Panc1 (cell line): ENCODE results near the gene FTO. TPM values are rescaled to one million over a fixed set of nuclear protein-coding genes. Genes with fewer than 3 reads are reported as not detected.

ENCODE experiments used
- ATAC-seq: fragments of 200-7000 bp; cut with Tn5 transposase; 2 replicates; pipeline ENCODE4 v1.9.1; 2020; ENCODE audit warnings: mild to moderate bottlenecking, moderate library complexity
- BruUV-seq: library from RNA; stranded (reverse); fragments of 400-500 nt; replicated peaks from 2 replicates; lab custom pipeline; 2021; lab: Mats Ljungman, UMichigan
- CTCF ChIA-PET: fragments of 300-600 bp; sonication (Branson Sonifier 250); formaldehyde crosslinking; loops from one replicate; lab custom pipeline; 2022; ENCODE audit warnings: antibody characterized with exemption; lab: Charles Lee
- POLR2A ChIA-PET: fragments of 300-600 bp; sonication (Branson Sonifier 250); formaldehyde crosslinking; loops from one replicate; lab custom pipeline; 2022; ENCODE audit warnings: antibody characterized with exemption; lab: Charles Lee
- DNase-seq: peaks from one replicate; pipeline ENCODE4 v3.0.0-alpha.2; 2010; ENCODE audit warnings: low read depth, low spot score
- H3K27ac ChIP-seq: 2 replicates; pipeline ENCODE4 v1.5.1; 2011; ENCODE audit warnings: mild to moderate bottlenecking, low read length, inconsistent platforms
- H3K27me3 ChIP-seq: fragments of 200-500 bp; sonication (Bioruptor generic); 2 replicates; pipeline ENCODE4 v1.6.0; 2014; ENCODE audit warnings: low read length, inconsistent platforms; ENCODE audit not compliant: control insufficient read depth, insufficient read depth
- H3K36me3 ChIP-seq: fragments of 200-500 bp; sonication (Bioruptor generic); 2 replicates; pipeline ENCODE4 v1.5.1; 2014; ENCODE audit warnings: inconsistent platforms, mild to moderate bottlenecking, low read length, moderate library complexity; ENCODE audit not compliant: control insufficient read depth, insufficient read depth
- H3K4me1 ChIP-seq: 2 replicates; pipeline ENCODE4 v1.5.1; 2011; ENCODE audit warnings: inconsistent platforms, mild to moderate bottlenecking, low read length, moderate library complexity; ENCODE audit not compliant: control insufficient read depth, insufficient read depth
- H3K4me3 ChIP-seq, 2 experiments: 2 replicates each; pipeline ENCODE4 v1.5.1; 2011 to 2012; ENCODE audit warnings: low read depth in 2 of 2, low read length in 2 of 2, mild to moderate bottlenecking in 2 of 2, inconsistent platforms in 1 of 2, moderate library complexity in 1 of 2
- H3K9me3 ChIP-seq: fragments of 200-500 bp; sonication (Bioruptor generic); 2 replicates; pipeline ENCODE4 v1.5.1; 2014; ENCODE audit warnings: low read depth, mild to moderate bottlenecking, inconsistent platforms, low read length, moderate library complexity; ENCODE audit not compliant: control insufficient read depth, insufficient read depth
- POLR2AphosphoS5 ChIP-seq: IDR thresholded peaks from 2 replicates; pipeline ENCODE4 v1.6.1; 2012; ENCODE audit warnings: mild to moderate bottlenecking, low read depth, low read length, moderate library complexity
- REST ChIP-seq, 2 experiments: IDR thresholded peaks; 2 replicates each; pipeline ENCODE4 v1.6.1; 2011 to 2012; ENCODE audit warnings: low read depth in 2 of 2, control low read depth in 1 of 2, low read length in 1 of 2, mild to moderate bottlenecking in 1 of 2, moderate library complexity in 1 of 2; ENCODE audit not compliant: insufficient read depth in 1 of 2
- SIN3A ChIP-seq: IDR thresholded peaks from 2 replicates; pipeline ENCODE4 v1.6.1; 2012; ENCODE audit warnings: low read depth, mild to moderate bottlenecking, low read length, moderate library complexity, borderline replicate concordance; ENCODE audit not compliant: insufficient read depth
- TCF7L2 ChIP-seq: IDR thresholded peaks from 2 replicates; pipeline ENCODE4 v1.6.1; 2011; ENCODE audit warnings: mild to moderate bottlenecking, low read depth, low read length, inconsistent platforms
- in situ Hi-C: cut with HindIII; loops from 2 replicates; pipeline ENCODE4 v1.10.0; 2016; ENCODE audit warnings: low sequenced_read_pairs, low pct_unique_long_range_greater_than_20kb
- intact Hi-C: fragments of 100-400 bp; cut with micrococcal nuclease; formaldehyde crosslinking; loops from one replicate; pipeline ENCODE4 v1.10.0; 2022; ENCODE audit not compliant: unreplicated experiment
- total RNA-seq: library from RNA; stranded (reverse); gene quantifications from one replicate; pipeline ENCODE4 v1.2.1, GENCODE V29; 2021; ENCODE audit not compliant: unreplicated experiment
- TF ChIP-seq, protein P1 (sequence below): fragments of 450-650 bp; IDR thresholded peaks from 2 replicates; pipeline ENCODE4 v1.5.1; 2017; ENCODE audit warnings: mild to moderate bottlenecking

Gene FTO
- total RNA-seq, 1 experiment from 2014 or later = 38.2 TPM

DNA sequence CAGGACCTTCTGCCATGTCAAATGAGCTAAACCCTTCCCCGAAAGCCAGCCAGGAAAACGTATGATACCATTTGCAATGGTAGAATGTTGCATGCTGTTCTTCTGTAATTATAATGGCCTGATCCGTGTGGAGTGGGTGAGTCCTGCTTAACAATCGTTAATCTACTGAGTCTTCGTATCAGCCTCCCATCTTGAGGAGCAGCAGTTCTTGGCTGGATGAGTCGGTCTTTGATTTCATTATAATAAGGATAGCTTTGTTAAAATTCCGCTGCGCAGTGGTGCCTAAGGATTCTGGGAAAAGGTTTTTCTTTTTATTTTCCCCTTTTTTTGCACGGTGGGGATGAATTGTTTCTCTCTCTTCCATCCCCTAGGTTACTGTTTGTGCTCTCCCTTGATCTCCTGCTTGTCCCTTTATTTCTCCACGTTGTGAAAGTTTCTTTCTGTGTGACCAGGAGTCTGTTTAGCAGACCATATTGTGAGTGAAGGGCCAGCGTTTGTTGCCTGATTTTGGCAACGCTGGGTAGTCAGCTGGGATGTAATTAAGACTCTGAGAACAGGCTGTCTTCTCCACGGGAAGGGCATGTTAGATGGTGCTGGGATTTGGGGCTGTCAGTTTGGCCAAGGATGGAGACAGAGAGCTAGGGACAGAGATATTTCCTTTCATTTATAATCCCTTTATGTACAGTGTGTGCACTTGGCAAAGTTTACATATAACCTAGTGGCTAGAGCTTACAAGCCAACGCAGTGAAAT lies 263.0 kb downstream of the FTO start:
- intact Hi-C loops (no loop called here), in situ Hi-C loops (no loop called here)
- H3K27ac ChIP-seq = no peak overlapping the region
- ChIA-PET CTCF (no interaction called here), POLR2A (interaction anchor here (0.6 kb wide), 1 partner anchor 88 kb away, joined by 3 read pairs; no protein-coding TSS in a partner anchor)
- ATAC-seq = no peak
- H3K4me3 ChIP-seq = no peak overlapping the region
- H3K27me3 ChIP-seq = no peaks in the 10 kb centered on the region
- no peak for DNase-seq
- no peaks in the 10 kb centered on the region for H3K4me1 ChIP-seq
- no peaks in the 10 kb centered on the region for H3K36me3 ChIP-seq
- H3K9me3 ChIP-seq = no peaks in the 10 kb centered on the region
- BruUV-seq = no TSS peak
- TF ChIP-seq REST (IDR thresholded peaks at IDR 0.05; ENCODE audit: insufficient read depth in 1 of 2, low read depth in 2 of 2, low read length in 1 of 2) (no peak), TCF7L2 (no peak), POLR2AphosphoS5 (no peak), SIN3A (no peak)
- TF ChIP-seq, protein P1, sequence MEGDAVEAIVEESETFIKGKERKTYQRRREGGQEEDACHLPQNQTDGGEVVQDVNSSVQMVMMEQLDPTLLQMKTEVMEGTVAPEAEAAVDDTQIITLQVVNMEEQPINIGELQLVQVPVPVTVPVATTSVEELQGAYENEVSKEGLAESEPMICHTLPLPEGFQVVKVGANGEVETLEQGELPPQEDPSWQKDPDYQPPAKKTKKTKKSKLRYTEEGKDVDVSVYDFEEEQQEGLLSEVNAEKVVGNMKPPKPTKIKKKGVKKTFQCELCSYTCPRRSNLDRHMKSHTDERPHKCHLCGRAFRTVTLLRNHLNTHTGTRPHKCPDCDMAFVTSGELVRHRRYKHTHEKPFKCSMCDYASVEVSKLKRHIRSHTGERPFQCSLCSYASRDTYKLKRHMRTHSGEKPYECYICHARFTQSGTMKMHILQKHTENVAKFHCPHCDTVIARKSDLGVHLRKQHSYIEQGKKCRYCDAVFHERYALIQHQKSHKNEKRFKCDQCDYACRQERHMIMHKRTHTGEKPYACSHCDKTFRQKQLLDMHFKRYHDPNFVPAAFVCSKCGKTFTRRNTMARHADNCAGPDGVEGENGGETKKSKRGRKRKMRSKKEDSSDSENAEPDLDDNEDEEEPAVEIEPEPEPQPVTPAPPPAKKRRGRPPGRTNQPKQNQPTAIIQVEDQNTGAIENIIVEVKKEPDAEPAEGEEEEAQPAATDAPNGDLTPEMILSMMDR = no peak

DNA sequence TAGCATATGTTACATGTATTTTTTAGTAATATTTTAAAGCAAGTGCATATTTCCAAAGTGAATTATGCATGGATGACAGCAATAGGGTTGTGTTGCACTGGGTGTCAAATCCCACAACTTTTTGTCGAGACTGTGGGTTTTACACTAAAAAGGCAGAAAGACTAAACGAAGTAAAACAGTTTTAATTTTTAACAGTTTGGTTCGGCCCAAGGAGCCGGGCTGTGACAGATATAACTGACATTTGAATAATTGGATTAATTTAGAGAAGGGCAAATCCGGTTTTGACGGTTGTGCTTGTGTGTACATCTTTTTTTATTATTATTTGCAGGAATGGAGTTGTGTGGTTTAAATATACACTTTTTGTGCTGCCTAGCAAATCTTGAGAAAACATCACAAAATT lies 263.6 kb downstream of the FTO start:
- CTCF ChIA-PET = no interaction called here
- POLR2A ChIA-PET = no interaction called here

More for the DNA sequence above, 263.6 kb downstream of the FTO start:
- DNase-seq (no peak), ATAC-seq (no peak)
- Histone ChIP-seq H3K4me3 (no peak overlapping the region), H3K36me3 (no peaks in the 10 kb centered on the region), H3K27ac (no peak overlapping the region), H3K9me3 (no peaks in the 10 kb centered on the region), H3K27me3 (no peaks in the 10 kb centered on the region), H3K4me1 (no peaks in the 10 kb centered on the region)
- BruUV-seq = no TSS peak
- no peak for TF ChIP-seq POLR2AphosphoS5
- TF ChIP-seq, protein P1 = no peak
- no peak for TF ChIP-seq TCF7L2
- no peak for TF ChIP-seq REST (IDR thresholded peaks at IDR 0.05; ENCODE audit: insufficient read depth in 1 of 2, low read depth in 2 of 2, low read length in 1 of 2)
- TF ChIP-seq SIN3A = no peak
- intact Hi-C loops (no loop called here), in situ Hi-C loops (no loop called here)
